GM21360 (cell line): ENCODE data around the gene C9.
"Not testable (repeated sequence)": the region's sequence is repeated elsewhere in the genome, so short reads cannot be mapped to it uniquely, and the experiment has no call there.

ENCODE experiments used
- ATAC-seq: cut with Tn5 transposase; IDR thresholded peaks from one replicate; pipeline ENCODE4 v1.9.1; 2021; ENCODE audit warnings: mild to moderate bottlenecking, moderate library complexity; ENCODE audit not compliant: unreplicated experiment

The C9 gene

DNA sequence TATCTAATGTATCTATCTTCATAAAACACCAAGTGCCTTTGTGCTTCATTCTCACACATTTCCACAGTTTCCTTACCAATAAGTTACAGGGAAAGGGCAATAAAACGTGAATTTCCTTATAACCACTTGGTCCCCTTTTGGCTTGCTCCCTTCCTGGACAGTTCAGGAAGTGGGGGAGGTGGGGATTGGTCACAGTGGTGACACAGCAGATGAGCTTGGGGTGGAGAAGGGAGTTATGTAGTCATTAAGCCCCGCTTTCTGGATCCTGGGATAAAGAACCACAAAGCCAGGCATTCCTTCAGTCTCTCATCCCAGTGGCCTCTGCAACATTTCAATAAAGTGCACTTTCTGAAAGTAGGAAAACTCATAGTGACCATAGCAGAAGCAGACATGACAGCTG, 97.9 kb downstream of the C9 start:
- ATAC-seq, result no peak

DNA sequence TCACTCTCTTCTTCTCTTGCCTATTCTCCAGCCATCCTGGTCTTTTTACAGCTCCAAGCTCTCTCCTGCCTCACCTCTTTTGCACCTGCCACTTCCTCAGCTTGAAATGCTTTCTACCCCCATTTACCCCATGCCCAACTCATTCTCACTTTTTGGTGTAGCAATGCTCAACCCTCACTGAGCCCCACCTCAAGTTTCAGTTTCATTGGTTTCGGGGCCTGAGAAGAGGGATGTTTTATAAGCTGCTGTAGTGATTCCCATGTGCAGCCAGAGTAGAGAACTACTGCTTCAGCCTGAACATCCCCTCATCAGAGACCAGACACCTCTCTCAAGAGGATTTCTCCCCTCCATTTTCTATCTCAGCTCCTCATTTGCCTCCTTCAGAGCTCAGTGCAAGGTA, 99.8 kb downstream of the C9 start:
- ATAC-seq, result peak; percentile 91

DNA sequence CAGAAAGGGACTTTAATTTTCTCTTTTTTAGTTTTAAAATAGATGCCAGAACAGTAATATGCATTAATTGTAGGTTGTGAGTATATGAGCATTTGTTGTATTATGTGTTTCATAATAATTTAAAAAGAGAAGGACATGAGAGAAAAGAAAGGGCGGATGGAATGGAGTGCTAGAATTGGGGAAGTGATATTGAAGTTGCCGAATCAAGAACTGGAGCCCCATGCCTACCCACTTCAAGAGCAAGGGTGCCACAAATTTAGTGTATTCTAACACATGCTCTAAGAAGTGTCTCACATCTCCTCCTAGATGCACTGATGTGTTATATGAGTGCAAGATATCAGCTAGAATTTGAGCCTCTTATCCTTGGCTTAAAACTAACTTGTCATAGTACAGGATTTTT, 101.3 kb downstream of the C9 start:
- ATAC-seq, result no peak

DNA sequence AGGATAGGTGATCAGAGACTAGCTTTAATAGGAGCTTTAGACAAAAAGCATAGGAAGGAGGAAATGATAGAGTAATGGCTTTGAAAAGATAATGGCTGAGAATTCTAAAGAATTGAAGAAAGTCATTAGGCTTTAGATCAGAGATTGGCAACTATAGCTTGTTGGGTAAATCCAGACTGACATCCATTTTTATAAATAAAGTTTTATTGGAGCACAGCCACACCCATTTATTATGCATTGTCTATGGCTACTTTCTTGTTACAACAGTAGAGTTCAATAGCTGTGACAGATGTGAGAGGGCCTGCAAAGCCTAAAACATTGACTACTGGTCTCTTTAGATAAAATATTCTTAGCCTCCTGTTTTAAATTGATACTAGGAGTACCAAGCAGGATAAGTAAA, 104.2 kb downstream of the C9 start:
- no peak for ATAC-seq

DNA sequence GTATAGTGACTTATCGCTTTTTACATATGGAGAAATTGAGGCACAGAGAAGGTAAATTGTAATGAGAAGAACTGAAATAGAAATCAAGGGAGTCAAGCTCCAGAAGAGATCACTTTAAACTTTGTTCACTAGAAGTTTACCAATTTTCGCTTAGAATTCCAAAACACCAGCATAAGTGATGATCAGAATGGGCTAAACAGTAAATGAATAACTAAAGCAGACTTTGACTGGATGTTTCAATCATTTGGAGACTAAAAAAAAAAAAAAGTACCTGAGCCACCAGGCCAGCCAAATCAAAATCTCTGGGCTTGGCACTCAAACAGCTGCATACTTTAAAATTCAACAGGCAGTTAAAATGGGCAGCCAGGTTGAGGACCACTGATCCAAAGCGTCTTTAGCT, 106.7 kb downstream of the C9 start:
- no peak for ATAC-seq

DNA sequence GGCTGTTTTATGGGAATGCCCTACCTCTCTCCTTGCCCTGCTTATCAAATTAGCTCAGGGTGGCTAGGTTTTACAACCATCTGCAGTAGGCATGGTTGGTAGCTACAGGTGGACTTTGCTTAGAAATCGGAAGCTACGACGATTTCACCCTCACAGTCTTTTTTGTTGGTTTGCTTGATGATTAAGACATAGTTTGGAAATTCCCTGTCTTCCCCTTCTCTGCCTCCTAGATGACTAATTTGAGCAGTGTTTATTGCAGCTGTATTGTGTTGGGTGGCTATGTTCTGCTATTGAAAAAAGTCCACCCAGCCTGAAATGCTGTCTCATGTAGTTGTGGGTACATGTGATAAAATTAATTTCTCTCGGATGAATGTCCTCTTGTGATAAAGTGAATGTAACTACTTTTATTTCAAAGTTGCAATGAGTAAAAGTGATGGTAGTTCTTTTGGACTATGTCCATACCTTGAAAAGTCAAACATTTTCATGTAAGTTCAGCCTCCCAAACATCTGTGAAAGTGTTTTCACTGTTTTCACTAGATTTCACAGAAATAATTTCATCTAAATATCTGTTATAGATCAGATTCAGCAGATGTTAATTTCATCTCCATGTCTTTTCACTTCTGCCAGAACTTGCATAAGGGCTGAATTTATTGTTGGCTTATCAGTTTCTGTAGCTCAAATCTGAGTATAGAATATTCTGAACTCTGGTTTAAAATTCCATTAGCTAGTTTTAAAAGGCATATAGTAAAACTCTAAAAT, 107.6 kb downstream of the C9 start:
- peak; percentile 74 for ATAC-seq

DNA sequence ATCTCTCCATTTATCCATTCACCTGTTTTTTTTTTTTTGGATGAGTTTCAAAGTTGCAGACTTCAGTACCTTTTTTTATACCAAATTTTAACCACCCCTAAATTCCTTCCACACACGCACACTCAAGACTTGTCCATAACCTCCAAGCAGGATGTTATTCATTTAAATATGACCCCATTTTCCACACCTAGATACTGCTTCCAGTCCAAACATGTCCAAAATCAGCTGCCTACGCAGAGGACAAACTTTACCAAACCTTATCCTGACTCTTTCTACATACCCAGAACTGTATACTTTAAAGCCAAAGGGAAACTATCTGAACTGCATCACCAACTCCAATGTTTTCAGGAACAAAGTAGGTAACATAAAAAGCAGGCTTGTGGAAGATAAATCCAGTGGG, 108.9 kb downstream of the C9 start:
- no peak for ATAC-seq

DNA sequence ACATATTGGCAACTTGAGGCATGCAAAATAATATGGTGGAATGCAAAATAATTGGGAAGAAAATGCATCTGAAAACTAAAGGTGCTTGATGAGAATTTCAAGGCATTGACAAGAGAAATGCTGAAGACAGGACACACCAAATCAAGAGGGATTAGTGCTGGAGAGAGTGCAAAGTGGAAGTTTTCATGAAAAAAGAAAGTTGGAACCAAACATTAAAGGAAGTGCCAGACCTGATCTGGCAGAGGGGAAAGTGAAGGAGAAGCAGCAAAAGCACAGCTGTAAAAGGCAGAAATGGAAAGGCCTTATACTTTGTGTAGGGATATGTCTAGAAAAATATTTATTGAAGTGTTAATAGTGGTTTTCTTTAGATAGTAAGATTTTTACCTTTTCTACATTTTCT, 109.6 kb downstream of the C9 start:
- ATAC-seq, result no peak

DNA sequence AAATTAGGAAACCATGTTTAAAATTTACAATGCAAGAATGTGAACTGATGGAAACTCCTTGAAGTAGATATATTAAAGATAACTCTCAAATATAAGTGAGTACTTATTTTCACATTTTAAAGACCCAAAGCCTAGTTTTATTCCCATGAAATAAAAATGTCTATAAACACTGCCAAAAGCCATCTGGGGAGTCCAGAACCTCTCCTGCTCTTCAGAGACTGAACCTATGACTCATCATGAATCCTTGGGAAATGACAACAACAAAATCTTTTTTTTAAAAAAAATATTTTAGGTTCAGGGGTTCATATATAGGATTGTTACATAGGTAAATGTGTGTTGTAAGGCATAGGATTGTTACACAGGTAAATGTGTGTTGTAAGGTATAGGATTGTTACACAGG, 111.1 kb downstream of the C9 start:
- ATAC-seq, result no peak

DNA sequence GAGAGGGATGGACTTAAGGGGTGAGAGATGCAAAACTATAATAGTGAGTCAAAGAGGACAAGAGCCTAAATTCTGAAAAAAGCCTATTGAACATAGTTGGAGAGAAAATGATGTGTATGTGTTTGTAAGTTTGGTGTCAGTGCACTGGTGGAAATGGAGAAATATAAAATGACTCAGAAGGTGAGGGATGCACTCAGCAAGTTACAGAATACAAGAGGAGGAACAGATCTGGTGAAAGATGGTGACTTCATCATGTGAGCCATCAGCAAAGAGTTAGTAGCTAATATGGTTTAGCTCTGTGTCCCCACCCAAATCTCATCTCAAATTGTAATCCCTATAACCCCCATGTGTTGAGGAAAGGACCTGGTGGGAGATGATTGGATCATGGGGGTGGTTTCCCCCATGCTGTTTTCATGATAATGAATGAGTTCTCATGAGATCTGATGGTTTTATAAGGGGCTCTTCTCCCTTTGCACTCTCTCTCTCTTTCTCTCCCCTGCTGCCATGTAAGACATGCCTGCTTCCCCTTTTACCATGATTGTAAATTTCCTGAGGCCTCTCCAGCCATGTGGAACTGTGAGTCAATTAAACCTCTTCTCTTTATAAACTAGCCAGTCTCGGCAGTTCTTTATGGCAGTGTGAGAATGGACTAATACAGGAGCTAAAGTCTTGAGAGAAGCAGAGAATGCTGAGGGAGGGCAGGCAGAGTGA, 114.6 kb downstream of the C9 start:
- no peak for ATAC-seq

DNA sequence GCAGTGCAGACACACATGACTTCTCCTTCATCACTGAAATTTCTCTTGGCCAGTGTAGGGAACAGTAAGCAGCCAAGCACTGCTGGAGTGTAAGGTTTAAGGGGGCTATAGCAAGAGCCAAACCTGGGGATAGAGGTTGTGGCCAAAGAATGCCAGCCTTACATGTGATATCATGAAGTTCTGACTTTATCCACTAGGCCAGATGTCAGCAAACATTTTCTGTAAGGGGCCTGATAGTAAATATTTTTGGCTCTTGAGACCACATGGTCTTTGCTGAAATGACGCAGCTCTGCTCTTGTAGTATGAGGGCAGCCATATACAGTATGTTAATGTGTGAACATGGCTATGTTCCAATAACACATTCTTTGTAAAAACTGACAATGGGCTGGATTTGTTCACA, 115.2 kb downstream of the C9 start:
- no peak for ATAC-seq

DNA sequence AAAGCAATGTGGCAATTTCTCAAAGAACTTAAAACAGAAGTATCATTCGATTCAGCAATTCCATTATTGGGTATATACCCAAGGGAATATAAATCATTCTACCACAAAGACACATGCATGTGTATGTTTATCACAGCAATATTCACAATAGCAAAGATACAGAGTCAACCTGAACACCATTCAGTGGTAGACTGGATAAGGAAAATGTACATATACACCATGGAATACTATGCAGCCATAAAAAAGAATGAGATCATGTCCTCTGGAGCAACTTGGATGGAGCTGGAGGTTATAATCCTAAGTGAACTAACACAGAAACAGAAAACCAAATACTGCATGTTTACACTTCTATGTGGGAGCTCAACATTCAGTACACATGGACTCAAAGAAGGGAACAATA, 123.5 kb downstream of the C9 start:
- ATAC-seq, result no peak

DNA sequence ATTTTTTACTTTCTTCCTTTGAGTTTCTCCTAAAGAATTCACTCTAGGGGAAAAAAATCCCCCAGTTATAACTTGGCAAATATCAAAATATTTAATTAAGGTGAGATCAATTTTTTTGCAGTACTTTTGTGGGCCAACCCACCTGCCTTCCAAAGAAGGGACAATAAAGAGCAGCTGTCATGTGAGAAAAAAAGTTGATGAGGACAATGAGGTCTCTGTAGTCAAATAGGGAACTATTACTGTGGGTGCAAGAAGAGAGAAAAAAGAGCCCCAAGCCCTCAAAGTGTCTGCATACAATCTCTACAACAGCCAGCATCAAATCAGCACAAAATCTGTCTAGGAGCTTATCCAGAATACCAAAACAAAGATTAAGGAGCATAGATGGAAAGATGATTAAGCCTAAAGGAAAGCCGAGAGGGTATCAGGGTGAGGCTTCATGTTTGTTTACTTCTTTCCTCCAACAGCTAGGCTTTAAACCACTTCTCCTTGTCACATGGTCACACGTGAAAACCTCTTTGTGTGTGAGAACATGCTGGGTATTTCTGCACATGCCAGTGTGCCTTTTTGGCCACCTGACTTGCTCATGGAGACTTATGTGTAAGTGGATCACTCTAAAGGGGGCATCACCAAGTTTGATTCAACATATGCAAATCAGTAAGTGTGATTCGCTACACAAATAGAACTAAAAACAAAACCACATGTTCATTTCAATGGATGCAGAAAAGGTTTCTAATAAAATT, 125.8 kb downstream of the C9 start:
- no peak for ATAC-seq

DNA sequence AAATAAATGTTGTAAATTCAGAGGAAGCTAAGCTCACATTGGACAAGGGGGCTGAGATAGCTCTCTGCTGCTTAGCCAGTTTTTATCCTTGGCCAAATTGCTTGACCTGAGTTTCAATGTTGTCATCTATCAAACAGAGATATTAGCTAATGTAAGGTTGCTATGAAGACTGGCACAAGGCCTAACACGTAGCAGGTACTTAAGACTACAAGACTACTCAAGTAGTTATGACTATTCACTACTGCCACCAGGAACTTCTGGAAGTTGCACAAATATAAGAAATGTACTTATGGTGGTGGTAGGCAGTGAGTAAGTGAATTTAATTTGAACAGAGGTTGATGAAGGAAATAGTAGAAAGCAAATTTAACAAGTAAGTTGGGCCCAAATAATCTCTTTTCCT, 127.6 kb downstream of the C9 start:
- ATAC-seq, result no peak

DNA sequence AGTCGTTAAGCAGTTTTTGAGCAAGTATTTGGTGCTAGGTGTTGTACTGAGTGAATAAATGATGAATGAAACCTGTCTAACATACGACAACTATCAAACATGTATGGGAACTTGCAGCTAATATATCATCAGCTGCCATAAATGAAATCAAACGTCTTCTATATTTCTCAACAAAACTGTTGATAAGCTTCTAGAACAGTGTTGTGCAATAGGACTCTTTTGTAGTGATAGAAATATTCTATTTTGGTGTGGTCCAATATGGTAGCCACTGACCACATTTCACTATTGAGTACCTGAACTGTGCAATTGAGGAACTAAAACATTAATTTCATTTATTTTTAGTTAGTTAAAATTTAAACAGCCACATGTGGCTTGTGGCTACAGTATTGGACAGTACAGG, 128.6 kb downstream of the C9 start:
- no peak for ATAC-seq

DNA sequence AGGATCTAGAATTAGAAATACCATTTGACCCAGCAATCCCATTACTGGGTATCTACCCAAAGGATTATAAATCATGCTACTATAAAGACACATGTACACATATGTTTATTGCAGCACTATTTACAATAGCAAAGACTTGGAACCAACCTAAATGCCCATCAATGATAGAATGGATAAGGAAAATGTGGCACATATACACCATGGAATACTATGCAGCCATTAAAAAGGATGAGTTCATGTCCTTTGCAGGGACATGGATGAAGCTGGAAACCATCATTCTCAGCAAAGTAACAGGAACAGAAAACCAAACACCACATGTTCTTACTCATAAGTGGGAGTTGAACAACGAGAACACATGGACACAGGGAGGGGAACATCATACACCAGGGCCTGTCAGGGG, 129.8 kb downstream of the C9 start:
- not testable (repeated sequence) for ATAC-seq
